Measurements from ENCODE around the gene RHO. TPM values are rescaled to one million over a fixed set of nuclear protein-coding genes. Genes with fewer than 3 reads are reported as not detected.

RHO gene
- total RNA-seq, 1 experiment from 2014 or later, result not detected

- no peak overlapping the region for H3K27ac Mint-ChIP-seq (ENCODE audit: low read depth, unreplicated experiment)
- ChIA-PET CTCF (interaction anchor here (0.6 to 1.5 kb wide), 4 partner anchors 14 to 300 kb away, joined by 3 to 4 read pairs (median 3); no protein-coding TSS in a partner anchor), POLR2A (no interaction called here)
- no peak for TF ChIP-seq CTCF (IDR thresholded peaks at IDR 0.05; ENCODE audit: unreplicated experiment)
- BruUV-seq (replicated peaks), result no TSS peak
- no peak overlapping the region for H3K4me3 Mint-ChIP-seq (ENCODE audit: unreplicated experiment)
- H3K9me3 Mint-ChIP-seq (ENCODE audit: unreplicated experiment), result no peaks in the 10 kb centered on the region
- DNase-seq (ENCODE audit: unreplicated experiment), result no peak
- no peaks in the 10 kb centered on the region for H3K27me3 Mint-ChIP-seq (ENCODE audit: insufficient read depth, unreplicated experiment)
- no peaks in the 10 kb centered on the region for H3K4me1 Mint-ChIP-seq (ENCODE audit: insufficient read depth, unreplicated experiment)
- intact Hi-C loops (cut with micrococcal nuclease), result no loop called here
- no peaks in the 10 kb centered on the region for H3K36me3 Mint-ChIP-seq (ENCODE audit: insufficient read depth, unreplicated experiment)
These were observed 3.0 kb upstream of the RHO start for GRCh38 chr3:129525341-129525968.

GRCh38 chr3:129526121-129526900, 2.1 kb upstream of the RHO start:
- Mint-ChIP-seq H3K27me3 (ENCODE audit: insufficient read depth, unreplicated experiment) (no peaks in the 10 kb centered on the region), H3K4me3 (ENCODE audit: unreplicated experiment) (no peak overlapping the region), H3K4me1 (ENCODE audit: insufficient read depth, unreplicated experiment) (no peaks in the 10 kb centered on the region), H3K27ac (ENCODE audit: low read depth, unreplicated experiment) (no peak overlapping the region), H3K9me3 (ENCODE audit: unreplicated experiment) (no peaks in the 10 kb centered on the region), H3K36me3 (ENCODE audit: insufficient read depth, unreplicated experiment) (no peaks in the 10 kb centered on the region)
- CTCF ChIA-PET, result interaction anchor here (0.6 to 1.5 kb wide), 3 partner anchors 37 to 299 kb away, joined by 3 read pairs; no protein-coding TSS in a partner anchor
- intact Hi-C loops (cut with micrococcal nuclease), result no loop called here
- POLR2A ChIA-PET, result no interaction called here
- no peak for TF ChIP-seq CTCF (IDR thresholded peaks at IDR 0.05; ENCODE audit: unreplicated experiment)
- BruUV-seq (replicated peaks), result no TSS peak
- DNase-seq (ENCODE audit: unreplicated experiment), result no peak

- Mint-ChIP-seq H3K27ac (ENCODE audit: low read depth, unreplicated experiment) (no peak overlapping the region), H3K4me3 (ENCODE audit: unreplicated experiment) (no peak overlapping the region), H3K4me1 (ENCODE audit: insufficient read depth, unreplicated experiment) (no peaks in the 10 kb centered on the region), H3K36me3 (ENCODE audit: insufficient read depth, unreplicated experiment) (no peaks in the 10 kb centered on the region), H3K9me3 (ENCODE audit: unreplicated experiment) (no peaks in the 10 kb centered on the region), H3K27me3 (ENCODE audit: insufficient read depth, unreplicated experiment) (no peaks in the 10 kb centered on the region)
- intact Hi-C loops (cut with micrococcal nuclease), result no loop called here
- ChIA-PET CTCF (interaction anchor here (0.6 kb wide), 2 partner anchors 128 to 393 kb away, joined by 3 to 4 read pairs; no protein-coding TSS in a partner anchor), POLR2A (interaction anchor here (0.6 kb wide), 1 partner anchor 393 kb away, joined by 3 read pairs; no protein-coding TSS in a partner anchor)
- no peak for DNase-seq (ENCODE audit: unreplicated experiment)
- BruUV-seq (replicated peaks), result no TSS peak
- no peak for TF ChIP-seq CTCF (IDR thresholded peaks at IDR 0.05; ENCODE audit: unreplicated experiment)
These were observed 1.2 kb upstream of the RHO start for GRCh38 chr3:129527262-129527661.

- ChIA-PET CTCF (interaction anchor here (0.7 kb wide), 1 partner anchor 16 kb away, joined by 3 read pairs; no protein-coding TSS in a partner anchor), POLR2A (no interaction called here)
- intact Hi-C loops (cut with micrococcal nuclease), result no loop called here
- Mint-ChIP-seq H3K9me3 (ENCODE audit: unreplicated experiment) (no peaks in the 10 kb centered on the region), H3K4me1 (ENCODE audit: insufficient read depth, unreplicated experiment) (no peaks in the 10 kb centered on the region), H3K27ac (ENCODE audit: low read depth, unreplicated experiment) (no peak overlapping the region), H3K27me3 (ENCODE audit: insufficient read depth, unreplicated experiment) (no peaks in the 10 kb centered on the region), H3K4me3 (ENCODE audit: unreplicated experiment) (no peak overlapping the region), H3K36me3 (ENCODE audit: insufficient read depth, unreplicated experiment) (no peaks in the 10 kb centered on the region)
- no TSS peak for BruUV-seq (replicated peaks)
- TF ChIP-seq CTCF (IDR thresholded peaks at IDR 0.05; ENCODE audit: unreplicated experiment), result no peak
- DNase-seq (ENCODE audit: unreplicated experiment), result no peak
These were observed 1.2 kb downstream of the RHO start for GRCh38 chr3:129529436-129530210.
